Endothelial cell (in vitro differentiated cells): Measurements from ENCODE around the gene ENHO. TPM values are rescaled to one million over a fixed set of nuclear protein-coding genes. Genes with fewer than 3 reads are reported as not detected.

ENCODE experiments used
- DNase-seq: peaks from one replicate; pipeline ENCODE4 v3.0.0; 2021; ENCODE audit warnings: low spot score
- H3K27ac Mint-ChIP-seq: one replicate; pipeline ENCODE4 v1.8.0; 2021; ENCODE audit warnings: mixed read lengths, inconsistent platforms; ENCODE audit not compliant: unreplicated experiment
- H3K27me3 Mint-ChIP-seq: one replicate; pipeline ENCODE4 v1.8.0; 2021; ENCODE audit warnings: mild to moderate bottlenecking, moderate library complexity, mixed read lengths, inconsistent platforms; ENCODE audit not compliant: unreplicated experiment
- H3K36me3 Mint-ChIP-seq: one replicate; pipeline ENCODE4 v1.8.0; 2021; ENCODE audit warnings: mild to moderate bottlenecking, low read depth, mixed read lengths, inconsistent platforms; ENCODE audit not compliant: unreplicated experiment
- H3K4me1 Mint-ChIP-seq: one replicate; pipeline ENCODE4 v1.8.0; 2021; ENCODE audit warnings: mild to moderate bottlenecking, mixed read lengths, inconsistent platforms; ENCODE audit not compliant: unreplicated experiment
- H3K4me3 Mint-ChIP-seq: one replicate; pipeline ENCODE4 v1.8.0; 2021; ENCODE audit warnings: mild to moderate bottlenecking, mixed read lengths, inconsistent platforms; ENCODE audit not compliant: unreplicated experiment
- H3K9me3 Mint-ChIP-seq: one replicate; pipeline ENCODE4 v1.8.0; 2021; ENCODE audit warnings: mixed read lengths, inconsistent platforms; ENCODE audit not compliant: unreplicated experiment
- total RNA-seq: library from RNA; stranded (reverse); fragmentation: NEBNext Ultra II Directional; extraction: Animal tissue kit (Norgen Biotek cat#: 25700); gene quantifications from one replicate; pipeline ENCODE4 v1.2.1, GENCODE V29; 2021; ENCODE audit not compliant: unreplicated experiment
- TF ChIP-seq, protein P1 (sequence below): fragments of 200-600 bp; sonication (generic); IDR thresholded peaks from one replicate; pipeline ENCODE4 v1.5.0; 2021; ENCODE audit warnings: antibody characterized with exemption; ENCODE audit not compliant: unreplicated experiment

Gene ENHO
- total RNA-seq, 1 donor from 2014 or later, result 4.1 TPM

DNA sequence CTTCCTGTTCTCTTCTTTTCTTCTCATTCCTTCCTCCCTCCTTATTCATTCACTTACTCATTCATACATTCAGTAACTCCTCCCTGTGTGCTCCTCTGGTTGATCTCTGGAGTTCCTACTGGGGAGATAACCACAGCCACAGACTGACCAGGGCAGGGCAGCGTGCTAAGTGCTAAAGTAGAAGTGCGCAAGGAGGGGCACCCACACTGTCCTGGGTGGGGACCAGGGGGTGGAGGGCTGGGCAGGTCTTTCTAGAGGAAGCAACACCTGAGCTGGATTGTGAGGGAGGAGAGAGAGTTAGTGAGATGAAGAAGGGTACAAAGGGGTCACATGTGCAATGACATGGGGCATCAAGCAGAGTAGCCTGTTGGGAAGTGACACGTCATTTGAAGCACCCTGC is 13.8 kb downstream of the ENHO start:
- no peak for DNase-seq
- TF ChIP-seq, protein P1, sequence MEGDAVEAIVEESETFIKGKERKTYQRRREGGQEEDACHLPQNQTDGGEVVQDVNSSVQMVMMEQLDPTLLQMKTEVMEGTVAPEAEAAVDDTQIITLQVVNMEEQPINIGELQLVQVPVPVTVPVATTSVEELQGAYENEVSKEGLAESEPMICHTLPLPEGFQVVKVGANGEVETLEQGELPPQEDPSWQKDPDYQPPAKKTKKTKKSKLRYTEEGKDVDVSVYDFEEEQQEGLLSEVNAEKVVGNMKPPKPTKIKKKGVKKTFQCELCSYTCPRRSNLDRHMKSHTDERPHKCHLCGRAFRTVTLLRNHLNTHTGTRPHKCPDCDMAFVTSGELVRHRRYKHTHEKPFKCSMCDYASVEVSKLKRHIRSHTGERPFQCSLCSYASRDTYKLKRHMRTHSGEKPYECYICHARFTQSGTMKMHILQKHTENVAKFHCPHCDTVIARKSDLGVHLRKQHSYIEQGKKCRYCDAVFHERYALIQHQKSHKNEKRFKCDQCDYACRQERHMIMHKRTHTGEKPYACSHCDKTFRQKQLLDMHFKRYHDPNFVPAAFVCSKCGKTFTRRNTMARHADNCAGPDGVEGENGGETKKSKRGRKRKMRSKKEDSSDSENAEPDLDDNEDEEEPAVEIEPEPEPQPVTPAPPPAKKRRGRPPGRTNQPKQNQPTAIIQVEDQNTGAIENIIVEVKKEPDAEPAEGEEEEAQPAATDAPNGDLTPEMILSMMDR, result no peak
- Mint-ChIP-seq H3K9me3 (no peaks in the 10 kb centered on the region), H3K27me3 (peaks cover 8% of the 10 kb centered on the region), H3K4me1 (no peaks in the 10 kb centered on the region), H3K36me3 (no peaks in the 10 kb centered on the region), H3K27ac (no peak overlapping the region), H3K4me3 (no peak overlapping the region)

DNA sequence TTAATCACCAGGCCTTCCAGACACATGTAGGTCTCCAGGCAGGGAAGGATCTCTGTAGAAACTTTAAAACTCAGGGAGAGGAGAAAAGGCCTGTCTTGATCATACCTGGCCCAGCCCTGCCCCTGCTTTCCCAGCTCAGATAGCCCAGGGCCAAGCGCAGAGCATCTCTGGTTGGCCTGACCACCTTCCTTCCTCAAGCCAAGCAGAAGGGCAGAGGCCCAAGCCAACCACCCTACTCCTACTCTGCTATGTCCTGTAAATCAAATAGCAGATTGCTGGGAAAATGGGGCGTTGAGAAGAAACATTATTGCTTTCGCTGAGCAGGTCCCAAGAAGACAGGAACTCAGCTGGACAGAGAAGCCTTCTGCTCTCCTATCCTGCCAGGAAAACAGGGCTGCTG is 14.3 kb downstream of the ENHO start:
- Mint-ChIP-seq H3K27ac (no peak overlapping the region), H3K4me3 (no peak overlapping the region), H3K36me3 (no peaks in the 10 kb centered on the region), H3K9me3 (no peaks in the 10 kb centered on the region), H3K27me3 (peaks cover 8% of the 10 kb centered on the region), H3K4me1 (no peaks in the 10 kb centered on the region)
- no peak for DNase-seq
- TF ChIP-seq, protein P1, result no peak

DNA sequence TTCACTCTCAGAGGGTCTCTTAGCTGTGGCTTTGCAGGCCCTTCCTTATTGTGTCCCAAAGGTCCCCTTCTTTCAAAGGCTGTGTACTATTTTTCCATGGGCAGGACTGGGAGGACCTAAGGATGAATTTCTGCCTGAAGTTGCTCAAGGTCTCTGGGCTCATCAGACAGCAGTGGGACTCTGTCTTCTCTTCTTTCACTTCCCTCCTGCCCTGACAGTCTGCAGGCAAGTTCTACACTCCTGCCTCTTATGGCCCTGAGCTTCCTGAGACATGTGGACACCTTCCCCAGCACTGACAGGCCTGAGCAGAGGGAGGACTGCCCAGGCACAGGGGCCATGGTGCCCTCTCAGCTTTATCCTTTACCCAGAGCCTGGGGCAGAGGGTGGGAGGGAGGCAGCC is 14.8 kb downstream of the ENHO start:
- Mint-ChIP-seq H3K9me3 (no peaks in the 10 kb centered on the region), H3K27ac (no peak overlapping the region), H3K27me3 (peaks cover 8% of the 10 kb centered on the region), H3K4me1 (no peaks in the 10 kb centered on the region), H3K4me3 (no peak overlapping the region), H3K36me3 (no peaks in the 10 kb centered on the region)
- TF ChIP-seq, protein P1, result no peak
- DNase-seq, result no peak

DNA sequence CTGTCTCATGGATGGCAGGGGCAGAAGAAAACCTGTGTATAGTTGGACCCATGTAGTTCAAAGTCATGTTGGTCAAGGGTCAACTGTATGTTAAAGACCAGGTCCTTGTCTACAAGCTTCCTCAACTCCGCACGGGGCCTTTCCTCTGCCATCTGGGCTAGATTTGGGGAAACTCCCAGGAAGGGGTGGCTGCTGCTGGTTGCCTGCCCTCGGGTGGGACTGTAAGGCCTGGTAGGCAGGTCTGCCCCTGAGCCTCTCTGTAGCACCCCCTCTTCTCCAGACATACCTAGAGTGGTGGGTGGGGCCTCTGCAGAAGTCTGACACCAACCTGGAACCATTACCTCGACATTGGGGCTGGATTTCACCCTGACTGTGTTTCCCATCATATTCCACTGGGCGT is 15.2 kb downstream of the ENHO start:
- H3K9me3 Mint-ChIP-seq, result no peaks in the 10 kb centered on the region
- H3K36me3 Mint-ChIP-seq, result no peaks in the 10 kb centered on the region
- H3K4me3 Mint-ChIP-seq, result no peak overlapping the region
- no peak for DNase-seq
- TF ChIP-seq, protein P1, result no peak
- H3K27ac Mint-ChIP-seq, result no peak overlapping the region
- H3K4me1 Mint-ChIP-seq, result no peaks in the 10 kb centered on the region
- peaks cover 8% of the 10 kb centered on the region for H3K27me3 Mint-ChIP-seq

DNA sequence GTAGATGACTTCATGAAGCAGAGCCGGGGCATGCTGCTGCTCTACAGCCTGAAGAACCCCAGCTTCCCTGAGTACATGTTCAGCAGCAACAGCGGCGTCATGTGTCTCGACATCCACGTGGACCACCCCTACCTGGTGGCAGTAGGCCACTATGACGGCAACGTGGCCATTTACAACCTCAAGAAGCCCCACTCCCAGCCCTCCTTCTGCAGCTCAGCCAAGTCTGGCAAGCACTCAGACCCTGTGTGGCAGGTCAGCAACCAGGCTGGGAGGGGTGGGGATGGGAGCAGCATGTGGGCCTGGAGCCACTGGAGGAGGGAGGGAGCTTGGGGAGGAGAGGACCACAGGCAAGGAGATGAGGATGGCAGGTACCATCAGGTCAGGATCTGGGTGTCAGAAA is 16.2 kb downstream of the ENHO start:
- Mint-ChIP-seq H3K4me3 (no peak overlapping the region), H3K4me1 (no peaks in the 10 kb centered on the region), H3K9me3 (no peaks in the 10 kb centered on the region), H3K27ac (no peak overlapping the region), H3K36me3 (no peaks in the 10 kb centered on the region), H3K27me3 (peaks cover 8% of the 10 kb centered on the region)
- DNase-seq, result no peak
- TF ChIP-seq, protein P1, result no peak
